ENCODE measurements around the gene ATP8A2.

Gene ATP8A2

DNA sequence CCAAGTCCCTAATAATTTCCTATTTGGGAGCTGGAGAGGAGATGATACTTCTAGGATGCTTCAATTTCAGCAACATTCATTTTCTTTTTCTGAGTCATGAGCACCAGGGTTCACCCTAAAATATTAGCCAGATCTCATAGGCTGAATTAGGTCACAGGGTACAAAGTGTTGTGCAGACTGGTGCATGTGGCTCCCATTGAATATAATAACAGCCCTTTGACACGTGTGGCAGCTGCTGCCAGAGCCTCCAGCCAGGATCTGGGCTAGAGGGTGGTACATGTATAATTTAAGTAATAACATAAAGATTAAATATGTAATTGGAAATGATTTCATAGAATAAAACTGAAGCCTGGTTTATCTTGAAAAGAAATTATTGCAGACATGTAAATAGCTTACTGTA, 244.9 kb downstream of the ATP8A2 start:
- DNase-seq (ENCODE audit: low spot score), result no peak
- TF ChIP-seq, protein P1, sequence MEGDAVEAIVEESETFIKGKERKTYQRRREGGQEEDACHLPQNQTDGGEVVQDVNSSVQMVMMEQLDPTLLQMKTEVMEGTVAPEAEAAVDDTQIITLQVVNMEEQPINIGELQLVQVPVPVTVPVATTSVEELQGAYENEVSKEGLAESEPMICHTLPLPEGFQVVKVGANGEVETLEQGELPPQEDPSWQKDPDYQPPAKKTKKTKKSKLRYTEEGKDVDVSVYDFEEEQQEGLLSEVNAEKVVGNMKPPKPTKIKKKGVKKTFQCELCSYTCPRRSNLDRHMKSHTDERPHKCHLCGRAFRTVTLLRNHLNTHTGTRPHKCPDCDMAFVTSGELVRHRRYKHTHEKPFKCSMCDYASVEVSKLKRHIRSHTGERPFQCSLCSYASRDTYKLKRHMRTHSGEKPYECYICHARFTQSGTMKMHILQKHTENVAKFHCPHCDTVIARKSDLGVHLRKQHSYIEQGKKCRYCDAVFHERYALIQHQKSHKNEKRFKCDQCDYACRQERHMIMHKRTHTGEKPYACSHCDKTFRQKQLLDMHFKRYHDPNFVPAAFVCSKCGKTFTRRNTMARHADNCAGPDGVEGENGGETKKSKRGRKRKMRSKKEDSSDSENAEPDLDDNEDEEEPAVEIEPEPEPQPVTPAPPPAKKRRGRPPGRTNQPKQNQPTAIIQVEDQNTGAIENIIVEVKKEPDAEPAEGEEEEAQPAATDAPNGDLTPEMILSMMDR (IDR thresholded peaks at IDR 0.05; ENCODE audit: extremely low read depth, missing control alignments), result no peak

DNA sequence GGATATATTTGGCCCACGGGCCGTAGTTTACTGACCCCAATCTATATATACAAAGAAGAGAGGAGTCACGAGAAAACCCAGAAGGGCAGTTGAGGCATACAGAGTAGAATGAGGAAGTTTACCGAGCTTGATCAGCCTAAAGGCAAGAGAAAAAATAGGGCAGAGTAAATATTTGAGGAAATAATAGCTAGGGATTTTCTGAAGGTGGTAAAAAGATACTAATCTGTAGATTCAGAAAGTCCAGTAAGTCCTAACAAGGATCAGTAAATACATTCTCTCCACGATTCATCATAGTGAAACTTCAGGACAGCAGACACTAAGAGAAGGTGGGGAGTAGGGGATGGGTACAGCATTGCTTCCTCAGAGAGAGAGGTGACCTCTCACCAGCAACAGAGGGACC, 248.1 kb downstream of the ATP8A2 start:
- DNase-seq (ENCODE audit: low spot score), result no peak
- TF ChIP-seq, protein P1 (IDR thresholded peaks at IDR 0.05; ENCODE audit: extremely low read depth, missing control alignments), result no peak

DNA sequence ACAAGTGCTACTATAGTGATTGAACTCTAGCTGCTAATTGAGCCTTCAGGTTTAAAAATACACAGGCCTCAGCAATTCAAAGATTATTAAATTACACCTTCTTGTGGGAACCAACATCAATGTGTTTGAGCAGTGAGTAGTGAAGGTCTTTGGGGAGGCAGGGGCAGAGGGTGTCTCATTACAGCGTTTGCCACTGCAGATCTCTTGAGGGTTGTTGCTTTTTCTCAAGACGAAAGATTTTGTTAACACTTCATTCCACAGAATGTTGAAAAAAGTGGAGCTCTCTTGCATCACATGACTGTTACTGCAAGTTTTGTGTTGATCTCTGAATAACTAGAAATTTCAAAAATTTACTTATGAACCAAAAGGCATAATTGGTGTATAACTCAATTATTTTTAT, 253.6 kb downstream of the ATP8A2 start:
- TF ChIP-seq, protein P1 (IDR thresholded peaks at IDR 0.05; ENCODE audit: extremely low read depth, missing control alignments), result no peak
- no peak for DNase-seq (ENCODE audit: low spot score)

DNA sequence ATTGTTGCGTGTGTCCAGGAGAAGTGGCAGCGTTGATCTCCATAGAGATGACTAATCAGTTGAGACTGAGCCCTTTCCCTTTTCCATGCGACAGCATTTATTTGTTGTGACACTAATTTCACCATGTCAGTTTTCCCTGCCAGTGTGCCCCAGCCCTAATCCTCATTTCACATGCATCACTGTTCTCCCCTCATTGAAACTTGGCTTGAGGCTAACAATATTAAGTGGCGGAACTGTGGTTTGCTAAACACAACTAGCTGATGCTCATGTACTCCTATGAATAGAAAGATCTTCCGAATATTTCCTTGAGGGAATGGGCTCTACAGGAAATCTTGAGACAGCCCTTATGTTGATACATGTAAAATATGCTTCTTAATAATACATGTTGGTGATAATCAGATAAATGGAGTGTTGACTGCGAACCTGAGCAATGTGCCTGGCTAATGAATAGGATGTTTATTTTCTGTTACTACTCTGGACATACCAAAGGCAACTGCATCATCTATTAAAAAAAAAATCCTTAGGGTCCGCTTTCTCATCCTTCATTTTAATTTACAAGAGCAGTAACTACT, 258.6 kb downstream of the ATP8A2 start:
- DNase-seq (ENCODE audit: low spot score), result no peak

DNA sequence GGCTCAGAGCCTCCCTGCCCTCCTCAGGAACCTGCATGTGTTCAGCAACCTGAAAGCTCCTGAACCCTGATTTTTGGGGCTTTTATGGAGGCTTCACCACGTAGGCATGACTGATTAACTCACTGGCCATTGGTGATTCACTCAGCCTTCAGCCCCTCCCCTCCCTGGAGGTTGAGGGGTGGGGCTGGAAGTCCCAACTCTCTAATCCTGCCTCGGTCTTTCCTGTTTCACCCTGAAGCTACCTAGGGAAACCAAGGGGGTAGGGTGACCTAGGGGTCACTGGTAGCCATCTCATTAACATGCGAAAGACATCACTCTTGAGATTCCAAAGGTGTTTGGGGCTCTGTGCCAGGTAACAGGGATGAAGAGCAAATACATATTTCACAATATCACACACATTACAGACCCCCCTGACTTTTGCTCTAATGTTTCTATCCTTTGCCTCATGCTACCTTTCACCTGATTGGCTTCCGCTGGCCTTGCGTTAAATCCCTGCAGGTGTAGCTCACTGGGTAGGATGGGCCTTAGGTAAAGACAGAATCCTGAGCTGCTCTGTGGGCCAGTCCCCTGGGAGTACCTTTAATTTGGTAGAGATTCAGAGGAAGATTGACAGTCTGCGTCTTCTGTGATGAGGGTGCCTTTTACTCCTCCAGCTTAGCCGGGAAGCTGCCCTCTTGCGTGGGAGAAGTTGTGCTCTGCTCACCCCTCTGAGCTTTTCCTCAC, 260.6 kb downstream of the ATP8A2 start:
- TF ChIP-seq, protein P1 (IDR thresholded peaks at IDR 0.05; ENCODE audit: extremely low read depth, missing control alignments), result no peak
- no peak for DNase-seq (ENCODE audit: low spot score)

More for the DNA sequence above, 258.6 kb downstream of the ATP8A2 start:
- TF ChIP-seq, protein P1 (IDR thresholded peaks at IDR 0.05; ENCODE audit: extremely low read depth, missing control alignments), result no peak

DNA sequence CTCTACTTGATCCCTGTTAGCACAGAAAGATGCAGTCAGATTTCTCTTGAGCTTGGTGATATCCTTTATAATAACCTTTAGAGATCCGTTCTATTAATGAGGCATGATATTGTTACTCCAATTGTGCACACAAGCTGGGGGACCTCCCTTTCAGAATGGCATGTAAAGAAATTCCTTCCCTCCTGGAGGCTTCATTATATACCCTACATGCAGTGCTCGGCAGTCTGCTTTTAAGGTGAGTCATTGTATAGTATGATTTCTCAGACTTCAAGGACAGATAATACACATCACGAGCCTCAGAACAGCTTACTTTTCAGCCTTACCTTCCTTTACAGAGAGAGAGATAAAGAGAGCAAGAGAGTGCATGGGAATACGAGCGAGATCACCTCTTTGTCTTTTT, 261.3 kb downstream of the ATP8A2 start:
- no peak for DNase-seq (ENCODE audit: low spot score)
- TF ChIP-seq, protein P1 (IDR thresholded peaks at IDR 0.05; ENCODE audit: extremely low read depth, missing control alignments), result no peak

DNA sequence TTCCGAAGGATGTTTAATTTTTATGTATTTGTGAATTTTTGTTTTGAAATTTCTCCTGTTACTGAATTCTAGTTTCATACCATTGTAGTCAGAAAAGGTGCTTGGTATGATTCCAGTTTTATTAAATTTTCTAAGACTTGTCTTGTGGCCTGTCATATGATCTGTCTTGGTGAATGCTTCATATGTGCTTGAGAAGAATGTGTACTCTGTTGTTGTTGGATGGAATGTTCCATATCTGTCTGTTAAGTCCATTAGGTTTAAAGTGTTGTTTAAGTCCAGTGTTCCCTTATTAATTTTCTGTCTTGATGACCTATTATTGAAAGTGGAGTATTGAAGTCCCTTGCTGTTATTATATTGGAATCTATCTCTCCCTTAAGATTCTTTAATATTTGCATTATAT, 273.9 kb downstream of the ATP8A2 start:
- TF ChIP-seq, protein P1 (IDR thresholded peaks at IDR 0.05; ENCODE audit: extremely low read depth, missing control alignments), result no peak
- DNase-seq (ENCODE audit: low spot score), result no peak
